Measurements from ENCODE around the gene PNKP.

GRCh38 chr19:49877879-49878743, 10.7 kb upstream of the PNKP start:
- TF ChIP-seq CTCF (IDR thresholded peaks at IDR 0.05; ENCODE audit: insufficient read depth, low read length, poor library complexity, severe bottlenecking), result no peak
- TF ChIP-seq EZH2phosphoT487 (conservative IDR thresholded peaks at IDR 0.05; ENCODE audit: low read length), result no peak
